OCI-LY7 (cell line): ENCODE data around the gene MAPK11.

Experiments
- EZH2phosphoT487 ChIP-seq: fragments of 200-600 bp; sonication (generic); IDR thresholded peaks from 2 replicates; pipeline ENCODE4 v1.6.1; 2018; ENCODE audit warnings: low read depth, borderline replicate concordance, mild to moderate bottlenecking, mixed run types, antibody characterized with exemption, low read length, moderate library complexity, mixed read lengths
- TF ChIP-seq, protein P1 (sequence below): fragments of 200-600 bp; sonication (generic); conservative IDR thresholded peaks from 2 replicates; pipeline ENCODE4 v1.5.1; 2014; ENCODE audit warnings: mild to moderate bottlenecking, antibody characterized with exemption, low read length, moderate library complexity, mixed read lengths

DNA sequence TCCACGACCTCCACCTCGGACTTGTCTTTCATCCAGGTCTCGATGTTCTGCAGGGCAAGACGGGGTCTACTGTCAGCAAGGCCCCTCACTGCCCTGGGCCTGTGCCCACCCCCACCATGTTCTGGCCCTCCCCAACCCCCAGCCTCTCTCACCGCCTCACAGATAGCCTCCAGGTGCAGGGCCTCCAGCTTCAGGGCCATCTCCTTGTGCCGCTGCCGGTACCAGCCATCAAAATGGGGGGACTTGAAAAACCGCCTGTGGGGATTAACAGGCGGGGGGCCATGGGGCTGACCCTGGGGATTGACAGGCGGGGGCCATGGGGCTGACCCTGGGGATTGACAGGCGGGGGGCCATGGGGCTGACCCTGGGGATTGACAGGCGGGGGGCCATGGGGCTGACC is 42.2 kb upstream of the MAPK11 start:
- TF ChIP-seq, protein P1, sequence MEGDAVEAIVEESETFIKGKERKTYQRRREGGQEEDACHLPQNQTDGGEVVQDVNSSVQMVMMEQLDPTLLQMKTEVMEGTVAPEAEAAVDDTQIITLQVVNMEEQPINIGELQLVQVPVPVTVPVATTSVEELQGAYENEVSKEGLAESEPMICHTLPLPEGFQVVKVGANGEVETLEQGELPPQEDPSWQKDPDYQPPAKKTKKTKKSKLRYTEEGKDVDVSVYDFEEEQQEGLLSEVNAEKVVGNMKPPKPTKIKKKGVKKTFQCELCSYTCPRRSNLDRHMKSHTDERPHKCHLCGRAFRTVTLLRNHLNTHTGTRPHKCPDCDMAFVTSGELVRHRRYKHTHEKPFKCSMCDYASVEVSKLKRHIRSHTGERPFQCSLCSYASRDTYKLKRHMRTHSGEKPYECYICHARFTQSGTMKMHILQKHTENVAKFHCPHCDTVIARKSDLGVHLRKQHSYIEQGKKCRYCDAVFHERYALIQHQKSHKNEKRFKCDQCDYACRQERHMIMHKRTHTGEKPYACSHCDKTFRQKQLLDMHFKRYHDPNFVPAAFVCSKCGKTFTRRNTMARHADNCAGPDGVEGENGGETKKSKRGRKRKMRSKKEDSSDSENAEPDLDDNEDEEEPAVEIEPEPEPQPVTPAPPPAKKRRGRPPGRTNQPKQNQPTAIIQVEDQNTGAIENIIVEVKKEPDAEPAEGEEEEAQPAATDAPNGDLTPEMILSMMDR = no peak
- no peak for TF ChIP-seq EZH2phosphoT487
